HEK293T (cell line): ENCODE data around the gene CFH.
A peak's percentile ranks its signal among the peaks of the same experiment; 100 is the strongest.

Experiments used
- CTCF ChIA-PET: fragments of 350-600 bp; formaldehyde crosslinking; extraction: SDS; loops from one replicate; lab custom pipeline; 2021; ENCODE audit warnings: antibody characterized with exemption, inconsistent platforms; lab: Yijun Ruan, JAX
- POLR2A ChIA-PET: fragments of 350-600 bp; formaldehyde crosslinking; extraction: SDS; loops from one replicate; lab custom pipeline; 2020; ENCODE audit warnings: antibody characterized with exemption, inconsistent platforms; lab: Yijun Ruan, JAX
- DNase-seq: peaks from one replicate; pipeline ENCODE4 v3.0.0; 2012; ENCODE audit warnings: mixed read lengths; ENCODE audit errors: extremely low spot score
- ARNT ChIP-seq: fragments of 450-650 bp; IDR thresholded peaks from 2 replicates; pipeline ENCODE4 v1.6.1; 2017; ENCODE audit warnings: mild to moderate bottlenecking
- BHLHE40 ChIP-seq: fragments of 450-650 bp; IDR thresholded peaks from 2 replicates; pipeline ENCODE4 v1.6.1; 2016; ENCODE audit warnings: mild to moderate bottlenecking, moderate library complexity, borderline replicate concordance
- CTBP1 ChIP-seq: fragments of 450-650 bp; IDR thresholded peaks from 2 replicates; pipeline ENCODE4 v1.6.1; 2016; ENCODE audit warnings: borderline replicate concordance
- ELF4 ChIP-seq: fragments of 450-650 bp; IDR thresholded peaks from 2 replicates; pipeline ENCODE4 v1.6.1; 2017; ENCODE audit warnings: antibody characterized with exemption
- FOXA1 ChIP-seq: fragments of 450-650 bp; IDR thresholded peaks from 2 replicates; pipeline ENCODE4 v1.6.1; 2016; ENCODE audit warnings: mild to moderate bottlenecking
- FOXK2 ChIP-seq: fragments of 450-650 bp; IDR thresholded peaks from 2 replicates; pipeline ENCODE4 v1.6.1; 2016; ENCODE audit warnings: mild to moderate bottlenecking
- FOXM1 ChIP-seq: fragments of 450-650 bp; IDR thresholded peaks from 2 replicates; pipeline ENCODE4 v1.6.1; 2017; ENCODE audit warnings: mild to moderate bottlenecking, borderline replicate concordance
- HDGF ChIP-seq: fragments of 450-650 bp; IDR thresholded peaks from 2 replicates; pipeline ENCODE4 v1.6.1; 2017; ENCODE audit warnings: antibody characterized with exemption, borderline replicate concordance
- L3MBTL2 ChIP-seq: fragments of 450-650 bp; conservative IDR thresholded peaks from 2 replicates; pipeline ENCODE4 v1.6.1; 2016; ENCODE audit warnings: mild to moderate bottlenecking
- LEF1 ChIP-seq: fragments of 450-650 bp; IDR thresholded peaks from 2 replicates; pipeline ENCODE4 v1.6.1; 2017; ENCODE audit warnings: mild to moderate bottlenecking, borderline replicate concordance
- NFRKB ChIP-seq: fragments of 450-650 bp; IDR thresholded peaks from 2 replicates; pipeline ENCODE4 v1.6.1; 2016; ENCODE audit warnings: mild to moderate bottlenecking, moderate library complexity
- SP1 ChIP-seq: fragments of 450-650 bp; IDR thresholded peaks from 2 replicates; pipeline ENCODE4 v1.6.1; 2017
- SUZ12 ChIP-seq: fragments of 450-650 bp; IDR thresholded peaks from 2 replicates; pipeline ENCODE4 v1.6.1; 2016; ENCODE audit warnings: mild to moderate bottlenecking
- TARDBP ChIP-seq: fragments of 450-650 bp; IDR thresholded peaks from 2 replicates; pipeline ENCODE4 v1.6.1; 2016
- ZNF384 ChIP-seq: fragments of 450-650 bp; IDR thresholded peaks from 2 replicates; pipeline ENCODE4 v1.6.1; 2016
- TF ChIP-seq, protein P1 (sequence below): fragments of 450-650 bp; IDR thresholded peaks from 2 replicates; pipeline ENCODE4 v1.6.1; 2016

Gene CFH

DNA sequence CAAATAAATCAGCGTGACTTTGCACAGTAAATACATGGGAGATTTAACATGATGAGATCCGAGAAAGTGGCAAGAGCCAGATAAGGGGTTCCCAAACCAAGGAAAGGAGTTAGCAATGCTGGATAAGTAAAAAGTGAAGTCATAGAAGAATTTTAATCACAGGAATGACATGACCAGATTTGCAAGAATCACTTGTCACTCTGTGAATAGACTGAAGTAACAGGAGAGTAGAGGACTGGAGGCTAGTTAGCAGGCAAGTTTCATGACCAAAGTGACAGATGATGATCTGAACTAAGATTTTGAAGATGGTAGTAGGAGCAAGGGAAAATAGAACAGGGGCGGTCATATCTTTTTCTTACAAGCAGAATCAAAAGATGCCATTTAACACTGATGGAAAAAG, 8.4 kb downstream of the CFH start:
- ChIA-PET POLR2A (no interaction called here), CTCF (interaction anchor here (1.3 to 1.7 kb wide), 2 partner anchors 511 to 512 kb away, joined by 4 read pairs; no protein-coding TSS in a partner anchor)
- no peak for DNase-seq
- TF ChIP-seq ELF4 (no peak), BHLHE40 (no peak), FOXM1 (no peak), NFRKB (no peak), CTBP1 (no peak), ZNF384 (no peak), FOXK2 (no peak), L3MBTL2 (no peak), ARNT (no peak)
- TF ChIP-seq, protein P1, sequence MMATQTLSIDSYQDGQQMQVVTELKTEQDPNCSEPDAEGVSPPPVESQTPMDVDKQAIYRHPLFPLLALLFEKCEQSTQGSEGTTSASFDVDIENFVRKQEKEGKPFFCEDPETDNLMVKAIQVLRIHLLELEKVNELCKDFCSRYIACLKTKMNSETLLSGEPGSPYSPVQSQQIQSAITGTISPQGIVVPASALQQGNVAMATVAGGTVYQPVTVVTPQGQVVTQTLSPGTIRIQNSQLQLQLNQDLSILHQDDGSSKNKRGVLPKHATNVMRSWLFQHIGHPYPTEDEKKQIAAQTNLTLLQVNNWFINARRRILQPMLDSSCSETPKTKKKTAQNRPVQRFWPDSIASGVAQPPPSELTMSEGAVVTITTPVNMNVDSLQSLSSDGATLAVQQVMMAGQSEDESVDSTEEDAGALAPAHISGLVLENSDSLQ: no peak

DNA sequence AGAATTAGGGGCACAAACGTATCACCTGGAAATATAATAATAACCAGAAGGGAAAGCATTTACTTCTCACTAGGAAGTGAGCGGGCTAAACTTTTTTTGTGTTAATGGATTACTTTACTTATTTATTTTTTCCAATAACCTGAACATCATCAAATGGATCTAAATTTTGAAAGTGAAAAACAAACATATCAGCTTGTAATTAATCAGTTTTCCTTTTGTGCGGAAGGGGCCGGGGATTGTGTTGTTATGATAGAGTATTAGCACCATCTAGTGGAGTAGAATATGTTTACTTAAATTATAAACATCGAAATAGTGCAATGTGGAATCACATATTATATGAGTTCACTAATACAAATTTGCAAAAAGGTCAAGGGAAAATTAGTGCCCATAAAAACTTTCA, 9.0 kb downstream of the CFH start:
- DNase-seq: peak; percentile 39
- ChIA-PET POLR2A (no interaction called here), CTCF (interaction anchor here (1.3 to 1.7 kb wide), 2 partner anchors 512 to 513 kb away, joined by 4 read pairs; no protein-coding TSS in a partner anchor)
- no peak for TF ChIP-seq FOXK2
- no peak for TF ChIP-seq SP1
- TF ChIP-seq ELF4: no peak
- TF ChIP-seq NFRKB: no peak
- no peak for TF ChIP-seq TARDBP
- TF ChIP-seq FOXA1: no peak
- no peak for TF ChIP-seq FOXM1
- TF ChIP-seq CTBP1: no peak

DNA sequence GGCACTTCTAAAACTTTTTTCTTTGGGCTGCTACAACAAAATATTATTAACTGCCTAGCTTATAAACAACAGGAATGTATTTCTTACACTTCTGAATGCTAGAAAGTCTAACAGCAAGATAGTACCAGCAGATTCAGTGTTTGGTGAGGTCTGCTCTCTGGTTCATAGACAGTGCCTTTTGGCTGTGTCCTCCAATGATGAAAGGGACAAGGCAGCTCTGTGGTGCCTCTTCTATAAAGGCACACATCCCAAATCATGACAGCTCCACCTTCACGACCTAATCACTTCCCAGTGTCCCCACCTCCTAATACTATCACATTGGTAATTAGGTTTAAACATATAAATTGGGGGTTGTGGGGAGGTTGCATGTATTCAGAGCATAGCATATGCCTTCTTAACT, 9.5 kb downstream of the CFH start:
- ChIA-PET CTCF (interaction anchor here (0.7 to 1.7 kb wide), 3 partner anchors 344 to 513 kb away, joined by 3 to 4 read pairs (median 4); no protein-coding TSS in a partner anchor), POLR2A (interaction anchor here (0.9 kb wide), 1 partner anchor 52 kb away, joined by 3 read pairs; no protein-coding TSS in a partner anchor)
- TF ChIP-seq FOXA1: no peak
- TF ChIP-seq LEF1: no peak
- no peak for TF ChIP-seq NFRKB
- TF ChIP-seq SUZ12: no peak
- TF ChIP-seq CTBP1: no peak
- no peak for TF ChIP-seq SP1
- TF ChIP-seq TARDBP: no peak
- TF ChIP-seq, protein P1: no peak
- TF ChIP-seq HDGF: no peak
- no peak for TF ChIP-seq BHLHE40
- TF ChIP-seq ARNT: no peak
- no peak for TF ChIP-seq L3MBTL2
- TF ChIP-seq ELF4: no peak
- no peak for TF ChIP-seq FOXM1
- no peak for TF ChIP-seq FOXK2
- no peak for TF ChIP-seq ZNF384
- DNase-seq: no peak

DNA sequence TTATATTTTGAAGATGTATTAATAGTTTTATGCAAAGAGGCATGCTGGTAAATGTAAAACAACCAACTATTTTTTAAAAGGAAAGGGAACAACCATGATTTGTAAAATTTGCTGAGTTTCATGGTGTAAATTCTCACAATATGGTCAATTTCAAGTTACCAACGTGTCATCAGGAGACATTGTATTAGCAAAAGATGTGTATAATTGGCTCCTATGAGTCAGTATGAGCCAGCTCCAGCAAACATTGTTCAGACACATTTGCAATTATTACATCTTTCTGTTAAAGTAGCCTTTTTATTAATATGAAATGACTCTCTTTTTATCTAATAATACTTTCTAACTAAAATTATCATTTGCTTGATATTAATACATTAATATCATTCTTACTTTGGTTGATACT, 15.3 kb downstream of the CFH start:
- CTCF ChIA-PET: no interaction called here
- TF ChIP-seq ELF4: no peak
- TF ChIP-seq NFRKB: no peak
- no peak for TF ChIP-seq TARDBP
- POLR2A ChIA-PET: no interaction called here
- DNase-seq: no peak

DNA sequence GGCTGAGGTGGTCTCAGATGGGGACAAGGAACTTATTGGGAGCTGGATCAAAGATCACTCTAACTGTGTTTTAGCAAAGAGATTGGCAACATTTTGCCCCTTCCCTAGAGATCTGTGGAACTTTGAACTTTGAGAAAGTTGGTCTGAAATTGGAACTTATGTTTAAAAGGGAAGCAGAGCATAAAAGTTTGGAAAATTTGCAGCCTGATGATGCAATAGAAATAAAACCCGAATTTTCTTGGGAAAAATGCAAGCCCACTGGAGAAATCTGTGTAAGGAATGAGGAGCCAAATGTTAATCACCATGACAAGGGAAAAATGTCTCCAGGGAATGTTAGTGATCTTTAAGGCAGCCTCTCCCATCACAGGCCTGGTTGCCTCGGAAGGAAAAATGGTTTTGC, 17.2 kb downstream of the CFH start:
- CTCF ChIA-PET: no interaction called here
- POLR2A ChIA-PET: no interaction called here

DNA sequence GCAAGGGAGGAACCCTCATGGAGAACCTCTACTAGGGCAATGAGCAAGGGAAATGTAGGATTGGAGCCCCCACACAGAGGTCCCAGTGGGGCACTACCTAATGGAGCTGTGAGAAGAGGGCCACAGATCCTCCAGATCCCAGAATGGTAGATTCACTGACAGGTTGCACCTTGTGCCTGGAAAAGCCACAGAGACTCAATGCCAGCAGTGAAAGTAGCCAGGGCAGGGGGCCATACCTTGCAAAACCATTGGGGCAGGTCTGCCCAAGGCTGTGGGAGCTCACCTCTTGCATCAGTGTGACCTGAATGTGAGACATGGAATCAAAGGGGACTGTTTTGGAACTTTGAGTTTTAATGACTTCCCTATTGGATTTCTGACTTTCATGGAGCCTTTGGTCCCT, 17.9 kb downstream of the CFH start:
- no peak for DNase-seq
- ChIA-PET CTCF (no interaction called here), POLR2A (no interaction called here)
- TF ChIP-seq LEF1 (no peak), HDGF (no peak), NFRKB (no peak), ELF4 (no peak), SP1 (no peak), FOXA1 (no peak), SUZ12 (no peak)

More for the DNA sequence above, 17.2 kb downstream of the CFH start:
- DNase-seq: no peak
- TF ChIP-seq TARDBP: no peak
- no peak for TF ChIP-seq ELF4
- no peak for TF ChIP-seq HDGF
- no peak for TF ChIP-seq SP1
- TF ChIP-seq ARNT: no peak
- TF ChIP-seq SUZ12: no peak

DNA sequence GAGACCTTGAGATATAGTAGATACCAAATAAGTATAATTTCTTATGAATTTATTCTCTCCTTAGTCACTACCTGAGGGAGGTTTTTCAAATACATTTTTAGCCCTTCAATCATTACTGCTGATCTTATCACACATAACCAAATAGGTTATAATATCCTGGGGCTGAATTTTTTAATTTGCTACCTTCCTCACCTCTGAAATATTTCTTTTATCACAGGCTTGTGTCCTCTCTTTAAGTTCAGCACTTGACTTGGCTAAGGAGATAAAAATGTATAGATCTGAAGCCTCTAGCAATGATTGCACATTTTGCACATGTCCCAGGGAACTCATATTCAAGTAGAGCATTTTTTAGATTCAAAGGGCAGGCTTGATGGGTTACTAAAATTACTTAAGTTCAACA, 23.1 kb downstream of the CFH start:
- DNase-seq: no peak
- CTCF ChIA-PET: no interaction called here
- TF ChIP-seq L3MBTL2 (no peak), ZNF384 (no peak), FOXA1 (no peak), BHLHE40 (no peak), SUZ12 (no peak), TARDBP (no peak)
- TF ChIP-seq, protein P1: no peak
- POLR2A ChIA-PET: no interaction called here
